ENCODE measurements around the gene CNPY3. TPM values are rescaled to one million over a fixed set of nuclear protein-coding genes. Genes with fewer than 3 reads are reported as not detected.

Gene CNPY3
- total and polyA plus RNA-seq, 2 of the 13 experiments (the other 11 are each of a cell fraction or from before 2014, with no cell fraction given), result 42.3 to 60.2 TPM

- TF ChIP-seq ZNF580 (CRISPR knock-in tag; IDR thresholded peaks at IDR 0.05; ENCODE audit: borderline replicate concordance, low read depth) (0 out of 2 replicates have a peak, but pooled peaks have one; percentile 3), ZNF83 (CRISPR knock-in tag; IDR thresholded peaks at IDR 0.05; ENCODE audit: borderline replicate concordance) (no peak), NRL (CRISPR knock-in tag; IDR thresholded peaks at IDR 0.05; ENCODE audit: borderline replicate concordance) (peak; percentile 83), SP2 (CRISPR knock-in tag; IDR thresholded peaks at IDR 0.05) (no peak; the same call in 1 of the 2 replicates), TMF1 (CRISPR knock-in tag; IDR thresholded peaks at IDR 0.05; ENCODE audit: low read depth) (peak; percentile 18), POLR2A (IDR thresholded peaks at IDR 0.05; ENCODE audit: insufficient read depth in 1 of 2, low read depth in 2 of 2, low read length in 2 of 2) (peak; percentile 25 to 46; a peak in 2 of 4 replicates), ZFP1 (CRISPR knock-in tag; IDR thresholded peaks at IDR 0.05) (peak; percentile 48; the same call in 1 of the 2 replicates), HNRNPK (IDR thresholded peaks at IDR 0.05; ENCODE audit: low read depth, low read length, poor library complexity, severe bottlenecking) (peak; percentile 47), FOXO1 (CRISPR knock-in tag; IDR thresholded peaks at IDR 0.05) (no peak), ZNF292 (CRISPR knock-in tag; IDR thresholded peaks at IDR 0.05; ENCODE audit: borderline replicate concordance, low read depth) (peak; percentile 70; the same call in 1 of the 2 replicates), ZXDC (CRISPR knock-in tag; IDR thresholded peaks at IDR 0.05) (no peak), ZFX (CRISPR knock-in tag; IDR thresholded peaks at IDR 0.05; ENCODE audit: low read depth) (peak; percentile 51), TBL1XR1 (IDR thresholded peaks at IDR 0.05; ENCODE audit: borderline replicate concordance, low read length, partially characterized antibody) (no peak), HOXA7 (CRISPR knock-in tag; IDR thresholded peaks at IDR 0.05) (peak; percentile 68; the same call in 1 of the 2 replicates), ELK4 (CRISPR knock-in tag; IDR thresholded peaks at IDR 0.05; ENCODE audit: borderline replicate concordance) (no peak; the same call in 1 of the 2 replicates), ZNF782 (CRISPR knock-in tag; IDR thresholded peaks at IDR 0.05; ENCODE audit: borderline replicate concordance) (peak; percentile 39; the same call in 1 of the 2 replicates), PRMT3 (CRISPR knock-in tag; IDR thresholded peaks at IDR 0.05; ENCODE audit: borderline replicate concordance, low read depth) (no peak), BHLHE40 (IDR thresholded peaks at IDR 0.05; ENCODE audit: low read length) (no peak), MAFG (CRISPR knock-in tag; IDR thresholded peaks at IDR 0.05) (no peak), EP300 (IDR thresholded peaks at IDR 0.05; ENCODE audit: low read depth in 2 of 2, low read length in 2 of 2) (peak in 1 of 2 experiments; percentile 41; a peak in 1 of 4 replicates), EP300 (CRISPR knock-in tag; IDR thresholded peaks at IDR 0.05; ENCODE audit: borderline replicate concordance) (no peak)
- TF ChIP-seq, protein P1, sequence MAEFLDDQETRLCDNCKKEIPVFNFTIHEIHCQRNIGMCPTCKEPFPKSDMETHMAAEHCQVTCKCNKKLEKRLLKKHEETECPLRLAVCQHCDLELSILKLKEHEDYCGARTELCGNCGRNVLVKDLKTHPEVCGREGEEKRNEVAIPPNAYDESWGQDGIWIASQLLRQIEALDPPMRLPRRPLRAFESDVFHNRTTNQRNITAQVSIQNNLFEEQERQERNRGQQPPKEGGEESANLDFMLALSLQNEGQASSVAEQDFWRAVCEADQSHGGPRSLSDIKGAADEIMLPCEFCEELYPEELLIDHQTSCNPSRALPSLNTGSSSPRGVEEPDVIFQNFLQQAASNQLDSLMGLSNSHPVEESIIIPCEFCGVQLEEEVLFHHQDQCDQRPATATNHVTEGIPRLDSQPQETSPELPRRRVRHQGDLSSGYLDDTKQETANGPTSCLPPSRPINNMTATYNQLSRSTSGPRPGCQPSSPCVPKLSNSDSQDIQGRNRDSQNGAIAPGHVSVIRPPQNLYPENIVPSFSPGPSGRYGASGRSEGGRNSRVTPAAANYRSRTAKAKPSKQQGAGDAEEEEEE (CRISPR knock-in tag; IDR thresholded peaks at IDR 0.05; ENCODE audit: borderline replicate concordance), result 0 out of 2 replicates have a peak, but pooled peaks have one; percentile 29
Observed at GRCh38 chr6:42960243-42961019, 31.2 kb downstream of the CNPY3 start, which contains the start of gene GNMT (continued).
